Measurements from ENCODE around the gene SFXN2.
"Not testable (repeated sequence)": the region's sequence is repeated elsewhere in the genome, so short reads cannot be mapped to it uniquely, and the experiment has no call there.

The SFXN2 gene

GRCh38 chr10:102714621-102715455, at the start of gene SFXN2:
Gene SFXN2, plus strand, starts transcription at chr10:102714636. Its CDS starts 12,001 bp downstream, at chr10:102726637.
- TF ChIP-seq CTCF (IDR thresholded peaks at IDR 0.05; ENCODE audit: low read depth, low read length), result no peak
- H3K4me3 ChIP-seq (ENCODE audit: low read depth, low read length), result peak within 1 kb of the TSS; percentile 89

GRCh38 chr10:102665904-102666509, 48.4 kb upstream of the SFXN2 start:
- TF ChIP-seq CTCF (IDR thresholded peaks at IDR 0.05; ENCODE audit: low read depth, low read length), result no peak
- H3K4me3 ChIP-seq (ENCODE audit: low read depth, low read length), result no peak overlapping the region

- H3K4me3 ChIP-seq (ENCODE audit: low read depth, low read length), result not testable (repeated sequence)
Measured at GRCh38 chr10:102667411-102667810, 47.0 kb upstream of the SFXN2 start.

- H3K4me3 ChIP-seq (ENCODE audit: low read depth, low read length), result no peak overlapping the region
- no peak for TF ChIP-seq CTCF (IDR thresholded peaks at IDR 0.05; ENCODE audit: low read depth, low read length)
Measured at GRCh38 chr10:102668326-102669107, 45.9 kb upstream of the SFXN2 start.

GRCh38 chr10:102669206-102670064, 45.0 kb upstream of the SFXN2 start:
- TF ChIP-seq CTCF (IDR thresholded peaks at IDR 0.05; ENCODE audit: low read depth, low read length), result peak; percentile 60
- no peak overlapping the region for H3K4me3 ChIP-seq (ENCODE audit: low read depth, low read length)

- H3K4me3 ChIP-seq (ENCODE audit: low read depth, low read length), result no peak overlapping the region
- no peak; the same call in none of the 2 replicates for TF ChIP-seq CTCF (IDR thresholded peaks at IDR 0.05; ENCODE audit: low read depth, low read length)
Measured at GRCh38 chr10:102670065-102670670, 44.3 kb upstream of the SFXN2 start.

Data from WI38 (cell line).